ENCODE results near the gene CACNG4.

DNA sequence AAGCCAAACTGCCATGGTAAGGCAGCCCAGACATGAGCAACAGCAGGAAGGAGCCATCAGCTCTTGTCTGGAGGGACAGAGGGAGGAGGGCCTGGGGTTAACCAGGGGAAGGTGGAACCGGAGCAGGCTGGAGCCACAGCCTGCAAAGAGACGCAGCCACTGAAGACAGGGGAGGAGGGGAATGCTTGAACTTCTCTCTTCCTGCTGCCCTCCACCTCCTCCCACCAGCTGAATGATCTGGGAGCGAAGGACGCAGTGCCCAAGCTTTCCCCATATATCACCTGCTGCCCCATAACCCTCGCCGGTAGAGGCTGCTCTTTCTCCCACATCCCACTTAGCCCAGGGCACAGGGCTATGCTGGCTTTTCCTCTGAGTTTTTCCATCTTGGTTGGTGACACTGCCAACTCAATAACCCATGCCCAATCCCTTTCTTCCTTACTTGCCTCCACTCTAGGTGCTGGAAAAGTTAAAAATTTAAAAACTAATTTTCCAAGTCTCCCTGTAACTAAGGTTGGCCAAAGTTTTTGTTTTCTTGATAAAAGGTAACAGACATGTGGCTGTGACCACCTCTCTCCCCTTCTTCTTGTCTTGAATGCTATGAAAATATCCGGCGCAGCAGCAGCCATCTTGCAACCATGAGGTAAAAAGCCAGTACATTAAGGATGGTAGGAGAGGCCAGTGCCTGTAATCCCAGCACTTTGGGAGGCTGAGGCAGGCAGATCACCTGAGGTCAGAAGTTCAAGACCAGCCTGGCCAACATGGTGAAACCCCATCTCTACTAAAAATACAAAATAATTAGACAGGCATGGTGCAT lies 21.8 kb upstream of the CACNG4 start:
- no peak for TF ChIP-seq POLR2A (IDR thresholded peaks at IDR 0.05)
- TF ChIP-seq POLR2AphosphoS5 (IDR thresholded peaks at IDR 0.05): no peak
- TF ChIP-seq, protein P1, sequence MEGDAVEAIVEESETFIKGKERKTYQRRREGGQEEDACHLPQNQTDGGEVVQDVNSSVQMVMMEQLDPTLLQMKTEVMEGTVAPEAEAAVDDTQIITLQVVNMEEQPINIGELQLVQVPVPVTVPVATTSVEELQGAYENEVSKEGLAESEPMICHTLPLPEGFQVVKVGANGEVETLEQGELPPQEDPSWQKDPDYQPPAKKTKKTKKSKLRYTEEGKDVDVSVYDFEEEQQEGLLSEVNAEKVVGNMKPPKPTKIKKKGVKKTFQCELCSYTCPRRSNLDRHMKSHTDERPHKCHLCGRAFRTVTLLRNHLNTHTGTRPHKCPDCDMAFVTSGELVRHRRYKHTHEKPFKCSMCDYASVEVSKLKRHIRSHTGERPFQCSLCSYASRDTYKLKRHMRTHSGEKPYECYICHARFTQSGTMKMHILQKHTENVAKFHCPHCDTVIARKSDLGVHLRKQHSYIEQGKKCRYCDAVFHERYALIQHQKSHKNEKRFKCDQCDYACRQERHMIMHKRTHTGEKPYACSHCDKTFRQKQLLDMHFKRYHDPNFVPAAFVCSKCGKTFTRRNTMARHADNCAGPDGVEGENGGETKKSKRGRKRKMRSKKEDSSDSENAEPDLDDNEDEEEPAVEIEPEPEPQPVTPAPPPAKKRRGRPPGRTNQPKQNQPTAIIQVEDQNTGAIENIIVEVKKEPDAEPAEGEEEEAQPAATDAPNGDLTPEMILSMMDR (IDR thresholded peaks at IDR 0.05 in 8 of 11, conservative IDR thresholded peaks at IDR 0.05 in 3 of 11): no peak

All from spleen (tissue), 7 donors.